Measurements from ENCODE around the gene PRKAG1.

Gene PRKAG1

DNA sequence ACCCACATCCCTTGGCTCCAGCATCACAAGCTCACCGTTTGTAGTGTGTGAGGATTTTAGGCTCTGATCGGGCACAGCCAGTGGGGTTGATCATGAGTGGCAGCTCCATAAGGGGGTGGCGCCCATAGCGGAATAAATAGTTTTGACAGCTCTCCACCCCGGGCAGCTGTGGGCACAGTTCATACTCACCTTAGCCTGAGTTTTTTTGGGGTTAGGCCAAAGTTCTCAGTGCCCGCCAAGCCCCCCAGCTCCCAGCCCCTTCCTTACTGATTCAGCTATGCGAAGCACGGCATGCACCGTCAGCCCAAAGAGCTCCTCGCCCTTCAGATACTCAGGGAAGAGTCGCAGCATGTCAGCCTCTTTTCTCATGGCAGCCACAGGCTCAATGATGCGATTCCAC lies 6.0 kb upstream of the PRKAG1 start:
- no peak overlapping the region for H3K9ac ChIP-seq (ENCODE audit: low read length in 5 of 5)
- H3K27me3 ChIP-seq (ENCODE audit: control insufficient read depth in 5 of 5, insufficient read depth in 4 of 5, low read length in 5 of 5): no peaks in the 10 kb centered on the region
- H3K27ac ChIP-seq (ENCODE audit: low read depth, low read length): no peak overlapping the region
- H3K4me3 ChIP-seq (ENCODE audit: low read depth in 1 of 5, low read length in 5 of 5): no peak overlapping the region
- H3K4me1 ChIP-seq (ENCODE audit: control insufficient read depth in 5 of 5, insufficient read depth in 5 of 5, low read length in 5 of 5): peaks cover 0 to 3% (median under 1%) of the 10 kb centered on the region in 5 donors
- H3K36me3 ChIP-seq (ENCODE audit: control insufficient read depth in 5 of 5, insufficient read depth in 5 of 5, low read length in 5 of 5): peaks cover 12 to 88% (median 83%) of the 10 kb centered on the region in 5 donors
- no peaks in the 10 kb centered on the region for H3K9me3 ChIP-seq (ENCODE audit: control insufficient read depth in 5 of 5, low read length in 5 of 5)

DNA sequence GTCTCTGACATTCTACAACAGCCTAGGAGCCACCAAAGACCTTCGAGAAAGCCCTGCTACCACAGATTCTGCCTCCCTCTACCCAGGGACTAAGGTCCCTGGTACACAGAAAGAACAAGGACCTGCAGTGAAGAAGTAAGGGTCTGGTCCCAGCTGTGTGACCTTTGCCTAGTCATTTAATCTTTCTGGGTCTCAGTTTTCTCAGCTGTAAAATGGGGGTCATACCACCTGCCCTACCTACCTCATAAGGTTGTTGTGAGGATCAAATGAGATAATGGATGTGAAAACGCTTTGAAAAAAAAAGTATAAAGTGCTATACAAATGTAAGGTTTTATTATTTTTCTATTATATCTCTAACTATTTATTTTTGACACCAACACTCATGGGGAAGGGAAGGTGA lies 5.2 kb upstream of the PRKAG1 start:
- Histone ChIP-seq H3K27ac (ENCODE audit: low read depth, low read length) (no peak overlapping the region), H3K27me3 (ENCODE audit: control insufficient read depth in 5 of 5, insufficient read depth in 4 of 5, low read length in 5 of 5) (no peaks in the 10 kb centered on the region), H3K4me3 (ENCODE audit: low read depth in 1 of 5, low read length in 5 of 5) (no peak overlapping the region), H3K9me3 (ENCODE audit: control insufficient read depth in 5 of 5, low read length in 5 of 5) (no peaks in the 10 kb centered on the region), H3K4me1 (ENCODE audit: control insufficient read depth in 5 of 5, insufficient read depth in 5 of 5, low read length in 5 of 5) (peaks cover 0 to 9% (median 4%) of the 10 kb centered on the region in 5 donors), H3K9ac (ENCODE audit: low read length in 5 of 5) (no peak overlapping the region), H3K36me3 (ENCODE audit: control insufficient read depth in 5 of 5, insufficient read depth in 5 of 5, low read length in 5 of 5) (peaks cover 12 to 82% (median 76%) of the 10 kb centered on the region in 5 donors)

DNA sequence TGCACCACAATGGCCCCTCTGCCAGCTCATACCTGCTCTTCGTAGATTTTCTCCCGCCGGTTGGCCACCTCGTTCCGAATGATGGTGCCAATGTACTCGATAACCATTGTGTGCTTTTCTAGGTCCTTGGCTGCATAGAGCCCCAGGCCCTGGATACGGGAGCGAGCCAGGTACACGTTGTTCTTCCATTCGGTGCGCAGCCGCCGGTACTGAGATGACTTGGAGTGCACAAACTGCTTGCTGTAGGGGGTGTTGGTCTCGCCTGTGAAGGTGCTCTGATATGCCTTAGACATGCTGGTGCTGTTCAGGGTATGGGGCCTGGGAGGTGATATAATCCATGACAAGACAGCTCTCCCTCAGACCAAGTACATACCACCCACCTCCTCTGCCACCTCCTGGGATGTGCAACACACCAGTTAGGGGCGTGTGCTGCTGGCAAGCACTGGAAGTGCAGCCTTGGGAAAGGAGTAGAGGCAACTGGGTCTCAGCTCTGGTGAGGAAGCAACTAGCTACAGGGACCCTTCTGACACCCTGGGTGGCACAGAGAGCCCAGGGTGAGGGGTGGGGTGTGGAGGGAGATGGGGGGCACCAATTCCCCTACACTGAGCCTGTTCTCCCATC lies 4.1 kb upstream of the PRKAG1 start:
- Histone ChIP-seq H3K27ac (ENCODE audit: low read depth, low read length) (no peak overlapping the region), H3K4me3 (ENCODE audit: low read depth in 1 of 5, low read length in 5 of 5) (no peak overlapping the region), H3K36me3 (ENCODE audit: control insufficient read depth in 5 of 5, insufficient read depth in 5 of 5, low read length in 5 of 5) (peaks cover 9 to 71% (median 64%) of the 10 kb centered on the region in 5 donors), H3K9ac (ENCODE audit: low read length in 5 of 5) (no peak overlapping the region), H3K27me3 (ENCODE audit: control insufficient read depth in 5 of 5, insufficient read depth in 4 of 5, low read length in 5 of 5) (no peaks in the 10 kb centered on the region), H3K9me3 (ENCODE audit: control insufficient read depth in 5 of 5, low read length in 5 of 5) (no peaks in the 10 kb centered on the region), H3K4me1 (ENCODE audit: control insufficient read depth in 5 of 5, insufficient read depth in 5 of 5, low read length in 5 of 5) (peaks cover 0 to 14% (median 9%) of the 10 kb centered on the region in 5 donors)

DNA sequence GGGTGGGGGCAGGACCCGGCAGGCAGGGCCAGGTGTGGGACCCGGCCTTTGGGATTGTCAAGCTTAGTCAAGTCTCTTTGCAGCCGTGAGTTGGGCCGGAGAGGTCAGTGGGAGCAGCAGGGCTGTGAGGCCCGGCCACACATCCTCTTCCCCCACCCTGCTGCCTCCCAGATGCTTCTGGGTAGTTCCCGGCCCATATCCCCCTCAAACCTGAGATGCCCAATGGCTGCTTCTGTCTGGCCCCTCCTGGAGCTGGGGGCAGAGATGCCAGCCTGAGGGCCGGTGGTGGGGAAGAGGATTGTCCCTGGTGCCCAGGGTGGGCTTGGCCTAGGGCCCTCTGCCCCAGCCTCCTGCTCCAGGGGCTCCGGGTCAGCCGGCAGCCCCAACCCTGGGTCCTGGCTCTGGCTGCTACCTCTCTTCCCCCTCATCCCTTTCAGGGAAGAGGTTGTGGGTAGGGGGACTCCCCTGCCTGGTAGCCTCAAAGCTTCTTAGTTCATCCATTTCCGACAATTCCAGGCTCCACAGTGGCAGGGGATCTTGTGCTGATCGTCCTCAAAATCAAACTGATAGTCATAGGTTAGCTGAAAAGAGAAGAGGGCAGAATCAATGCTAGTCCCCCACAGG lies 2.8 kb upstream of the PRKAG1 start:
- H3K4me1 ChIP-seq (ENCODE audit: control insufficient read depth in 5 of 5, insufficient read depth in 5 of 5, low read length in 5 of 5): peaks cover 0 to 21% (median 18%) of the 10 kb centered on the region in 5 donors
- H3K9me3 ChIP-seq (ENCODE audit: control insufficient read depth in 5 of 5, low read length in 5 of 5): no peaks in the 10 kb centered on the region
- H3K9ac ChIP-seq (ENCODE audit: low read length in 5 of 5): no peak overlapping the region
- no peak overlapping the region for H3K27ac ChIP-seq (ENCODE audit: low read depth, low read length)
- peaks cover 9 to 58% (median 52%) of the 10 kb centered on the region in 5 donors for H3K36me3 ChIP-seq (ENCODE audit: control insufficient read depth in 5 of 5, insufficient read depth in 5 of 5, low read length in 5 of 5)
- H3K27me3 ChIP-seq (ENCODE audit: control insufficient read depth in 5 of 5, insufficient read depth in 4 of 5, low read length in 5 of 5): no peaks in the 10 kb centered on the region
- H3K4me3 ChIP-seq (ENCODE audit: low read depth in 1 of 5, low read length in 5 of 5): no peak overlapping the region

DNA sequence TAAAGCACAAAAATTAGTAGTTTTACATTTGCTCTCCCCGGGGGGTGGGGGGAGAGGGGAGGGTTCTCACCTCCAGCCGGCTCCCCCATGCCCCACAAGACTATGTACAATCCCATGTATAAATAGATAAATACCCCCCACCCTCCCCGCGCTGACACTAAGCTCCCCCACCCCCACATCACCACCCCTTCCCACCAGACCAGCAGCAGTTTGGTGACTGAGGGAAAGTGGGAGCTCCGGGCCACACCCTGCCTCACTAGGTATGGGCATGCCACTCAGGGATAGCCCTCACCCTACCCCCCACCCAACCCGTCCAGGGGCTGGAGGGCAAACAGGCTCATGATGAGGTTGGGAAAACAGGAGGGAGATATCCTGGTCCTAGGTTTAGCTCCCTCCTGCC lies 1.9 kb upstream of the PRKAG1 start:
- no peak overlapping the region for H3K4me3 ChIP-seq (ENCODE audit: low read depth in 1 of 5, low read length in 5 of 5)
- H3K27ac ChIP-seq (ENCODE audit: low read depth, low read length): no peak overlapping the region
- H3K27me3 ChIP-seq (ENCODE audit: control insufficient read depth in 5 of 5, insufficient read depth in 4 of 5, low read length in 5 of 5): no peaks in the 10 kb centered on the region
- H3K4me1 ChIP-seq (ENCODE audit: control insufficient read depth in 5 of 5, insufficient read depth in 5 of 5, low read length in 5 of 5): peaks cover 0 to 21% (median 18%) of the 10 kb centered on the region in 5 donors
- H3K36me3 ChIP-seq (ENCODE audit: control insufficient read depth in 5 of 5, insufficient read depth in 5 of 5, low read length in 5 of 5): peaks cover 5 to 49% (median 43%) of the 10 kb centered on the region in 5 donors
- H3K9ac ChIP-seq (ENCODE audit: low read length in 5 of 5): no peak overlapping the region
- H3K9me3 ChIP-seq (ENCODE audit: control insufficient read depth in 5 of 5, low read length in 5 of 5): no peaks in the 10 kb centered on the region

DNA sequence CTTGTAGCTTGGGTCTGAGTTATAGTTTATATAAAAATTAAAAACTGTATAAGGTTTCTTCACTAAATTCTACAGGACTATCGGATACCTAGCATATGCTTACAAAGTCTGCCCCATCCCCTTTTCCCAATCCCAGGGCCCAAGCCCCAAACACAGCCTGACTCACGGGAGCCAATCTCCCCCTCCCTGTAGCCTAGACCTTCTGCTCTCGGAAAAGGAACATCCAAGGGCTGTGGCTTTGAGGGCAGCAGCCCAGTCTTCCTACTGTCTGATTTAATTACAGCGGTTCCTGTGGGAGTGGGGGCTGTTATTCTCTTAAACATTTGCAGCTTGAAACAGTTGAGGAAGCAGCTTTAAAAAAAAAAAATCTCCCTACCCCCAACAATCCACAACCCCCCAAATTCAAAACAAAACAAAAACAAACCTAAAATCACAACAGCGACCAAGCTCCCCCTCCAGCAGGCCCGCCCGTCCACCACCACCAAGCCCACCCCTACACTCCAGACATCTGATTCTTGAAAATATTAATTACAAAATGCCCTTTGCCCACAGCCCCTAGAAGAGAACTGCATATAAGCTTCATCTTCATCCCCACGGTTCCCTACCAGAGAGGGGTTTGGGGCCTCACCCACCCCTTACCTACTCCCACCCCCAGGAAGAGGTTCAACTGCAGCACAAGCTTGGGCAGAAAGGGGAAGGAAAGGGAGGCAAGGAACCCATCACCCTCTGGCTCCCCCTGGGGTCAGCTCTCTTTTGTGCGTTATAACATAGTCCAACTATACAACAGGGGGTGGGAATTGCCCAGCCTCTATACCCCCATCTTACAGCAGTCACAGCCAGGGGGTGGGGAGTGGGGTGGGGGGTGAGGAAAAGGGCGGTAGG lies 1.1 kb upstream of the PRKAG1 start:
- Histone ChIP-seq H3K27ac (ENCODE audit: low read depth, low read length) (peak overlapping the region; percentile 89), H3K4me1 (ENCODE audit: control insufficient read depth in 5 of 5, insufficient read depth in 5 of 5, low read length in 5 of 5) (peaks cover 0 to 21% (median 18%) of the 10 kb centered on the region in 5 donors), H3K9ac (ENCODE audit: low read length in 5 of 5) (peak overlapping the region in 3 of 5 donors; percentile 22 to 53 (median 37)), H3K4me3 (ENCODE audit: low read depth in 1 of 5, low read length in 5 of 5) (peak overlapping the region in 2 of 5 donors; percentile 68 to 98), H3K9me3 (ENCODE audit: control insufficient read depth in 5 of 5, low read length in 5 of 5) (no peaks in the 10 kb centered on the region), H3K36me3 (ENCODE audit: control insufficient read depth in 5 of 5, insufficient read depth in 5 of 5, low read length in 5 of 5) (peaks cover 0 to 41% (median 36%) of the 10 kb centered on the region in 5 donors), H3K27me3 (ENCODE audit: control insufficient read depth in 5 of 5, insufficient read depth in 4 of 5, low read length in 5 of 5) (no peaks in the 10 kb centered on the region)

DNA sequence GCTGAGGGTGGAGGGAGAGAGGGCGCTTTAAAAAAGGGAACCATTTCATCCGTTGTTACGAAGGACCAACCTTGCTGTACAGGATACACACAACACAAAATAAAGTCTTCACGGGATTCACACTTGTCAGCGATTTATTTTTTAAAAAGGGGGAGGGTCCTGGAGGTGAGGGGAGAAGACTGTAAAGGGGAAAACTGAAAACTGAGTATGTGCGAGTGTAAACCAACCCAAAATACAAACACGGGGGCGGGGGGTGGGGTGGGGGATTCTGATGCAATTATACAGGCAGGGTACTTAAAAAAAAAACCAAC lies 499 bp upstream of the PRKAG1 start:
- Histone ChIP-seq H3K4me3 (ENCODE audit: low read depth in 1 of 5, low read length in 5 of 5) (peak overlapping the region; percentile 68 to 98 (median 78)), H3K9ac (ENCODE audit: low read length in 5 of 5) (peak overlapping the region; percentile 2 to 84 (median 71)), H3K9me3 (ENCODE audit: control insufficient read depth in 5 of 5, low read length in 5 of 5) (no peaks in the 10 kb centered on the region), H3K4me1 (ENCODE audit: control insufficient read depth in 5 of 5, insufficient read depth in 5 of 5, low read length in 5 of 5) (peaks cover 0 to 21% (median 18%) of the 10 kb centered on the region in 5 donors), H3K36me3 (ENCODE audit: control insufficient read depth in 5 of 5, insufficient read depth in 5 of 5, low read length in 5 of 5) (peaks cover 0 to 35% (median 30%) of the 10 kb centered on the region in 5 donors), H3K27ac (ENCODE audit: low read depth, low read length) (peak overlapping the region; percentile 89), H3K27me3 (ENCODE audit: control insufficient read depth in 5 of 5, insufficient read depth in 4 of 5, low read length in 5 of 5) (no peaks in the 10 kb centered on the region)

DNA sequence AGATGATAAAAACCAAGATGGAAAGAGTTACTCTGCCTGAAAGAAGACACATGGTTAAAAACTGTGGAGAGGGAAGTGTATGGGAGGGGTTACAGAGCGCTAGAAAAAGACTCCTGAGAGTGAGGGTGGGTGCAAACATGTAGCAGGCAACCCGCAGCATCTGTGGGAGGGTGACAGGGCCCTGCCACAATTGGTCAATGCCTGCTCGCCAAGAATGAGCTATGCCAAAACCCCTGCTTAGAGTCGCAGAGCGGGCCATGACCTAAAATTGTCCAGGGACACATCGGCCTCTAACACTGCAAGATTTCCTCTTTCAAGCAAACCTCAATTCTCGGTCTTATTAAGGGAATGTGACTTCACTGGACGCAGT lies 700 bp downstream of the PRKAG1 start:
- Histone ChIP-seq H3K4me3 (ENCODE audit: low read depth in 1 of 5, low read length in 5 of 5) (peak overlapping the region; percentile 75 to 98 (median 91)), H3K4me1 (ENCODE audit: control insufficient read depth in 5 of 5, insufficient read depth in 5 of 5, low read length in 5 of 5) (peaks cover 0 to 21% (median 18%) of the 10 kb centered on the region in 5 donors), H3K9ac (ENCODE audit: low read length in 5 of 5) (peak overlapping the region; percentile 48 to 97 (median 84)), H3K27me3 (ENCODE audit: control insufficient read depth in 5 of 5, insufficient read depth in 4 of 5, low read length in 5 of 5) (no peaks in the 10 kb centered on the region), H3K36me3 (ENCODE audit: control insufficient read depth in 5 of 5, insufficient read depth in 5 of 5, low read length in 5 of 5) (peaks cover under 1 to 24% (median 21%) of the 10 kb centered on the region in 5 donors), H3K27ac (ENCODE audit: low read depth, low read length) (peak overlapping the region; percentile 89), H3K9me3 (ENCODE audit: control insufficient read depth in 5 of 5, low read length in 5 of 5) (no peaks in the 10 kb centered on the region)

DNA sequence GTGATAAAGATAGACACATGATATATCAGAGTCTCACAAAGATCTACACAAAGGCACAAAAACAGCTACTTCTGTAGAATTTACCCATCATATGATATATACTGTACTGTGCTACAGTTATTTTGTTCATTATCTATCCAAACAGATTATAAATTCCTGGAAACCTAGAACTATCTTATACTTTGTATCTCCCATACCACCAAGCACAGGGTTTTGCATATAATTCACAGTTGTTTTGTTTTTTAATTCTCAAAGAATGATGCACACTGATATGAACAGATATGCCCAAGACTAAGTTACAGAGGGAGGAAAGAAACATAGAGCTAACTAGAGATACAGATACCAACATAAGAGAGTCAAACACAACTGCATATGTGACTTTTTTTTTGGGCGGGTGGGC lies 3.4 kb downstream of the PRKAG1 start:
- H3K9me3 ChIP-seq (ENCODE audit: control insufficient read depth in 5 of 5, low read length in 5 of 5): no peaks in the 10 kb centered on the region
- no peak overlapping the region for H3K27ac ChIP-seq (ENCODE audit: low read depth, low read length)
- H3K27me3 ChIP-seq (ENCODE audit: control insufficient read depth in 5 of 5, insufficient read depth in 4 of 5, low read length in 5 of 5): no peaks in the 10 kb centered on the region
- H3K4me3 ChIP-seq (ENCODE audit: low read depth in 1 of 5, low read length in 5 of 5): no peak overlapping the region
- no peak overlapping the region for H3K9ac ChIP-seq (ENCODE audit: low read length in 5 of 5)
- H3K36me3 ChIP-seq (ENCODE audit: control insufficient read depth in 5 of 5, insufficient read depth in 5 of 5, low read length in 5 of 5): peaks cover 5 to 27% (median 24%) of the 10 kb centered on the region in 5 donors
- H3K4me1 ChIP-seq (ENCODE audit: control insufficient read depth in 5 of 5, insufficient read depth in 5 of 5, low read length in 5 of 5): peaks cover 0 to 21% (median 18%) of the 10 kb centered on the region in 5 donors

DNA sequence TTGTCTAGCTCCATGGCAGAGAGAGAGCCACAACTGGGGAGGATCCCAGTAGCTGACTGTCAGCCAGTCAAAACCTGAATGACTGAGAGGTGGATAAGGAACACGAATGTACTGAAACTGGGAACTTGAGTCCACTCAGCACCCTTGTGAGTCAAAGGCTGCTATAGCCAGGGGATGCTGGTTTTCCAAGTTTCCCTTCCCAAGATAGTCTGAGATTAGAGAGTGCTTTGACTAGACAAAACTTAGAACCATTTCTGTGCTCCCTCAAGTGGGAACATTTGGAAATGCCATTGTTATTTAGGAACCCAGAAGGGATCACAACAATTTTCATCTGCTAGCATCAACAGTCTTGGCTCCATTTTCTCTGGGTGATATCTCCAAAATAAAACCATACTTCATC lies 4.0 kb downstream of the PRKAG1 start:
- no peak overlapping the region for H3K4me3 ChIP-seq (ENCODE audit: low read depth in 1 of 5, low read length in 5 of 5)
- H3K9ac ChIP-seq (ENCODE audit: low read length in 5 of 5): no peak overlapping the region
- no peaks in the 10 kb centered on the region for H3K27me3 ChIP-seq (ENCODE audit: control insufficient read depth in 5 of 5, insufficient read depth in 4 of 5, low read length in 5 of 5)
- peaks cover 0 to 19% (median 18%) of the 10 kb centered on the region in 5 donors for H3K4me1 ChIP-seq (ENCODE audit: control insufficient read depth in 5 of 5, insufficient read depth in 5 of 5, low read length in 5 of 5)
- H3K27ac ChIP-seq (ENCODE audit: low read depth, low read length): no peak overlapping the region
- H3K9me3 ChIP-seq (ENCODE audit: control insufficient read depth in 5 of 5, low read length in 5 of 5): no peaks in the 10 kb centered on the region
- peaks cover 9 to 32% (median 29%) of the 10 kb centered on the region in 5 donors for H3K36me3 ChIP-seq (ENCODE audit: control insufficient read depth in 5 of 5, insufficient read depth in 5 of 5, low read length in 5 of 5)

Data from subcutaneous abdominal adipose tissue (tissue), 5 donors.